NCI-H460 (cell line): Measurements from ENCODE around the gene C1orf159. TPM values are rescaled to one million over a fixed set of nuclear protein-coding genes. Genes with fewer than 3 reads are reported as not detected.
"Not testable (repeated sequence)": the region's sequence is repeated elsewhere in the genome, so short reads cannot be mapped to it uniquely, and the experiment has no call there.

Experiments
- DNase-seq: peaks from one replicate; pipeline ENCODE4 v3.0.0-alpha.2; 2016; ENCODE audit warnings: low read depth; ENCODE audit errors: extremely low read depth
- polyA plus RNA-seq: library from polyadenylated mRNA; depleted of rRNA; stranded (reverse); fragments of >200 nt; gene quantifications from 2 replicates; pipeline ENCODE4 v1.2.3, GENCODE V29; 2014; cell fraction: nucleus; rRNA removed
- total RNA-seq: library from RNA; depleted of rRNA; stranded (reverse); fragments of >200 nt; shearing (Covaris generic); gene quantifications from 2 replicates; pipeline ENCODE4 v1.2.3, GENCODE V29; 2014; rRNA removed

The C1orf159 gene
- 3.9 and 5.5 TPM in 2 replicates for total RNA-seq
- 42.3 and 43.2 TPM in 2 replicates for polyA plus RNA-seq

DNA sequence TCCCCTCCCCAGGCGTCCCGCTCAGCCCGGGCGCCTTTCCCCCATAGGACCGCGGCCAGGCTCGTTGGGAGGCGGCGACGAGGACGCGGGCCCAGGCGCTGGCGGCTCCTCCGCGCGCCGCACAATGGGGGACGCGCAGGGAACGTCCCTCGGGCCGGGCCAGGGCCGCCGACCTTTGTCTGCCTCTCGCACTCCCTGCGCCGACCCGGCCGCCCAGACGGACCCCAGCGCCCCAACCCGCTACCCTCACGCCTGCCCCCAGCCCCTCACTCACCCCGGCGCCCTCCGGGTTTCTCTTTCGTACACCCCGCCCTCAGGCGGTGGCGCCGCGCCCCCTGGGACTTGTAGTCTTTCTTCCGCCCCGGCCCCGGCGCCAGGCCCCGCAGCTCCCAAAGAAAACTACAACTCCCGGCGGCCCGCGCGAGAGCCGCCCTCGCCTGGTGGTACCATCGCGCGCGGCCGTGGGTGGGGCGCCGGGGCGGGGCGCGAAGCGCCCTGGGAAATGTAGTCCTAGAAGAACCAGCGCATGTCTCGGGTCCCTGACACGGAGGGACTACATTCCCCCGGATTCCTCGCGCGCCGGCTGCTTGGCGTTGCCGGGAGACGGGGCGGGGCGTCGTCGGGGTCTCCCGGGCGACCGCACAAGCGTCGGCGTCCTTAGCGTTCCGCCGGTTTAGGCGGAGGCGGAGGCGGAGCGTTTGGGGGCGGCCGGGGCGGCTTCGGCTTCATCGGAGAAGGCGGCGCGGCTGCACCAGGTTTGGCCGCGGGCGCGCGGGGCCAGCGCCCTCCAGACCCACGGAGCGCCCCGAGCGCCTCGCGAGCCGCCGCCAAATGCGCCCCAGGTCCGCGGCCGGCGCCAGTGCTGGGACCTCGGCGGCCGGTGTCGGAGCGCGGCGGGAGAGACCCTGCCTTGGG, at the start of gene C1orf159:
Gene C1orf159, minus strand, starts transcription at position 304 of the 915 bp plus-strand sequence. CDS start 24,546 bp downstream, outside the sequence.
- peak; percentile 93 for DNase-seq

DNA sequence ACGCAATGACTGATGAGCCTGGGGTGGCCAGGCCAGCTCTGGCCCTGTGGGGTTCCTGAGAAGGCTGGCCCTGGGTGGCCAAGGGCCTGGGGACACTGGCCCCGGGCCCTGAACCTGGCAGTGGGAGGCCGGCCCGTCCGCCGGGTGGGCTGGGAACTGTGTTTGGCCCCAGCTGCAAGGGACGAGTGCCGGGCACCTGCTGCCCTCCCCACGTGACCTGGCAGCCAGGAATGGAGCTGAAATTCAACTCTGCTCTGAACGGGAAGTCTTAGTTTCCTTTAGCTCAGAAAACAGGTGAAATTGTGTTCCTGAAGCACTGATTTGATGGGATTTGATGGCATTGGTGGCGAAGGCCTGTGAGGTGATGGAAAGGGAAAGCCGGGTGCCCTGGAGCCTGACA, 49.6 kb upstream of the C1orf159 start:
- no peak for DNase-seq

DNA sequence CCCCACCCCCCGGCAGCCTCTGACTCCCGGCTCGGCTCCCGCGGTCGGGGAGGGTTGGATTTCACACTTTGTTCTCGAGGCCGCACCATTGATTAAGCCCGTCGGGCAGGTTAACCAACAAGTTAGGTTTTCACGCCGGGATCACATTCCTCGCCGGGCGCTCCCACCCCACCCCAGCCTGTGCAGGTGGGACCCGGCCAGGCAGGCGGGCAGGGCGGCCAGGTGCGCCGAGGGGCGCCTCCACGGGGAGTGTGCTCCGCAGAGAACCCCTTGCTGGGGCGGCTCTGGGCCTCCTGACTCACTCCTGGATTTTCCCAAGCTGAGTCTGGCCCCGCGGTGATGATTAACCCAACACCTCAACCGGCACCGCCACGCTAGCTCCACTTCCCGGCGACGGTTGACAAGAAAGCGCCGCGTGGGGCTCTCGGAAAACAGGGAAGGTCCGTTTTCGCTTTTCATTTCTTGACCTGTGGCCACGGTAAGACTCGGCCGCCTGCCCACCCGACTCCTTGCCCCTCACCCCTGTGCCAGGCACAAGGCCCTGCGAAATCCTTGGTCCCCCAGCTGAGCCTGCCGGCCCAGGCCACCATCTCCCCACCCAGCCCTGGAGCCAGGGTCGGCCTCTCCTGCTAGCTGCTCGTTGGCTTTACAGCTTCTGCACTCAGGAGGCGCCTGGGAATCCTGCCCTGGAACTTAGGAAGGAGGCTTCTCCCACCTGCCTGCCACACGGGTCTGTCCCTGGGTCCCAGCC, 49.0 kb upstream of the C1orf159 start:
- no peak for DNase-seq

DNA sequence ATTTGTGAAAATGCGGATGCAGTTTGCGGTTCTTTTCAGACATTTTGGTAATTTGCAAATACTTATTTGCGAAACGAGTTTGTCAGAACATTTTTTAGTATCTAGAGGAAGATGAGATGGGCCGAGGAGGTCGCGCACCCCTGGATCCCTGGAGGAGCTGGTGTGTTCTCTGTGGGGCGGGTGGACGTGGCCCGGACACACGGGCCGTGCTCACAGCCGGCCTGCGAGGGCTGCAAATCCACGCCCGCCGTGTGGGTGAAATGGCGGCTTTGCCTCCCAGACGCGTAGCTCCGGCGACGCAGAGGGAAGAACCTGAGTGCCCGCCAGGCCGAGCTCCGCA, 48.4 kb upstream of the C1orf159 start:
- no peak for DNase-seq

DNA sequence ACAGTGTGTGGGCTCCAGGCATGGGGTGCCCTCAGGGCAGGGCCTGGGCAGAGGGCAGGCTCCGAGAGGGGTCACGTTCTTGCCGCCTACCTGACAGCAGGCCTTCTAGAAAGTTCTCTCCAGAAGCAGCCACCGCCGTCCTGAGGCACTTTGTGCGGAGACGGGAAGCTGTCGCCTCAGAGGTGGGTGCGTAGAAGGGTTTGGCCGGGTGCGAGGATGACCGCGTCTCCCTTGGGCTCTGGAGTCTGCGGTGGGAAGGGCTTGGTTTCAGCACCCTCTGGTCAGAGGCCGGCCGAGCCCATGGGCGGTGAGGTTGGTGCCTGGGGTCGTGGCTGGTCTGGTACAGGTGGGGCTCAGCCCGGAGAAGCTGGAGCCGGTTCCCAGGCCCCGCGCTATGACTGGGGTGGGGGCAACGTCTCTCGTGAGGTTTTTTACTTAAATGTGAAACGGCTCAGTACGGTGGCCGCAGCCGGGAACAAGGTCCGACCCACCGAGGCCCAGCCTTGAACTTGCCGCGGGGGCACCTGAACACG, 47.7 kb upstream of the C1orf159 start:
- DNase-seq = no peak

DNA sequence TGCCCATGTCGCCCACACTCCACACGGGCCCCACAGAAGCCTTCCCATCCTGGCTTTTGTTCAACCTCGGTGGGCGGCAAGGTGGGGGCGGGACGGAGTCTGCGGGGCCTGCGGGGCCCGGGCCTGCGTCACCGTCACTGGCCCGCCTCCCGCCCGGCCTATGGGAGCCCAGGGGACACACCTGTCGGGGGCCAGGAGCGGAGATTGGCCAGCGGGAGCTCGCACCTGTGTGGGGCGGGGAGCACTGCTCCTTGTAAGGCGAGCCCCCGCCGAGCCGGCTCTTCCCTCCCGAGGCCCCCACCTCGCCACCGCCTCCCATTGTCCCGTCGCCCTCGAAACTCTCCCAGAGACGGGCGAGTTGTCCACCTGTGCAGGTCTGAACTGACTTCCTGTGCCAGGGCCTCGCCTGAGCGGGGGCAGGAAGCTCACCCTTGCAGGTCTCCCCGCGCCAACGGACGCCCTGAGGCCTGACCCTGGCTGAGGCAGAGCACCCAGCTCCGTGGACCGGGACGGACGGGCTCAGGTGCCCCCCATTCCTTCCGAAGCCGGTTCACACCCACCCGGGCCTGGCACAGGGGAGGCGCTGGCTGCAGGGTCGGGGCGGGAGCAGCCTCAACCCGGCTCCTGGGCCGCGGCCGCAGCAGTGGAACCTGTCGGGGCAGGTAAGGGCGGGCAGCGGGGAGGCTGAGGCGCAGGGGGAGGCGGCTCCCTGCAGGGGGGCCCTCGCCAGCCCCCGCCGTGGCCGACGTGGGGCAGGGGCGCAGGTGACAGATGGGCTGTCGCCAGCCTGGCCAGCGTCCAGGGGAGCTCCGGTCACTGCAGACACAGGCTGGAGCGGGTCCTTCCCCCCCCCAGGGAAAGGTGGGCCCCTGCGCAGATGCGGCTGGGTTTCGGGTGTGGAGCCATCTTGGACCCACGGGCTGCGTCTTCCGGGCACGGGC, 47.0 kb upstream of the C1orf159 start:
- DNase-seq = no peak

DNA sequence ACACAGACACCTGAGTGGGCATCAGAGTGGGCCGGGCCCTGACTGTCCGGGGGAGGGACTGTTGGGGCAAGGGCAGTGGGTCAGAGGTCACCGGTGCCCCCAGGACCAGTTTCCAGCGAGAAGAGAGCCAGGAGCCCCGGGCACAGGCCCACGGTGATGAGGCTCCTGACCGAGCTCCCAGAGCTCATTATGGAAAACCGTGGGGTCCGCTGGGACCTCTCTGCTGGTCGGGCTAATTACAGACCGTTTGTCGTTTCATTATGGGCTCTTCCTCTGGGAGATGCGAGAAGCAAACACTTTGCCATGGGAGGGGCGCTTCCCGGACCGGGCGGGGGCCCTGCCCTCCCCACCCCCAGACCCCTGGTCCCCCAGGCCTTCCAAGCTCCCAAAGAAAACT, 45.8 kb upstream of the C1orf159 start:
- no peak for DNase-seq

DNA sequence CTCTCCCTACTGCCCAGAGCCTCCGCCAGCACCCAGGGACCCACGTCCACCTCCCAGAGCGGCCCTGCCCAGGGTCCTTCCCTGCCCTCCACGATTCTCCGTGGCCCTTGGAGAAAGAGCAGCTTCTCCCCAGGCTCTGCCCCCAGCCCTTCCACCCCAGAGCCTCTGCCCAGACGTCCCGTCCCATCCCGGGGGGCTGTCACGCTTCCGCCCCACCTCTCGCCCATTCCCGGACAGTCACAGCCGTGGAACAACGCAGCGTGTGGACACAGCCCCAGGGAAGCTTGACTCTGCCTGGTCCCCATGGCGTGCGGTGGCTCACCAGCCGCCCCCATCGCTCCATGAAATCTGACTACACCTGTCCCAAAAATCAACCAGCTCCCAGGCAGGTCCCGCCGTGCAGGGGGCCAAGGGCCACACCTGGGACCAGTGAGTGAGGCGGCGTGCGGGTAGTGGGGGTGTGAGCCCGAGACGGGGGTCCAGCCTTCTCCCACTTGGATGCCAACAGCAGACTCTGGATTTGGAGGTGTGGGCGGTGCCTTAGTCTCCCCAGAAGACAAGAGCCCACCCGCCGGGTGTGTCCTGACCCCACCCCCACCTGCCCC, 45.3 kb upstream of the C1orf159 start:
- no peak for DNase-seq

DNA sequence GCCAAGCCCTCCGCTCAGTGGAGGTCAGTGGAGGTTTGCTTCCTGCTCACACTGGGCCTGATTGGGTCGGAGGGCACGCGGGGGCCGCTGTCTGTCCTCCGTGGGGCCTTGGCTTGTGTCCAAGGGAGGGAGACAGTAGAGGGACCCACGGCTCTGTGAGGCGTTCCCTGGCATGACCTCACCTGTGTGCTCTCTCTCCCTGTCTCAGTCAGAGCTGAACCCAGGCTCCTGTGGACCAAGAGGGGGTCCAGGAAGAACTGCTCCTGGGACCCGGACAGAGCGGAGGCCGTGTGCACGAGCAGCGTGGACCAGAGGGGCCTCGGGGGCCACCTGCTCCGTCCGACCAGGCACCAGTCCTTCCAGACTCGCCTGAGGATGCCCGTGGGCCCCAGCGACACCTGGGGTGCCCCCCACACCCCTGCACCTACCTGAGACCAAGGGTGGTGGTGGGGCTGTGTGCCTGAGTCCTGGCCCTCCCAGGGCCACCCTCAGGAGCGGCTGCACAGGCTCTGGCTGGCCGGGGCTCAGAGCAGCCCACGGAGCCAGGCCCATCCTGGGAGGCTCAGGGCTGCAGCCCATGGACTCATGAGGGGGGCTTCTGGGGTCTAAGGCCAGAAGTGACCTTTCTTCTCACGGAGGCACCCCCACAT, 44.5 kb upstream of the C1orf159 start:
- no peak for DNase-seq

DNA sequence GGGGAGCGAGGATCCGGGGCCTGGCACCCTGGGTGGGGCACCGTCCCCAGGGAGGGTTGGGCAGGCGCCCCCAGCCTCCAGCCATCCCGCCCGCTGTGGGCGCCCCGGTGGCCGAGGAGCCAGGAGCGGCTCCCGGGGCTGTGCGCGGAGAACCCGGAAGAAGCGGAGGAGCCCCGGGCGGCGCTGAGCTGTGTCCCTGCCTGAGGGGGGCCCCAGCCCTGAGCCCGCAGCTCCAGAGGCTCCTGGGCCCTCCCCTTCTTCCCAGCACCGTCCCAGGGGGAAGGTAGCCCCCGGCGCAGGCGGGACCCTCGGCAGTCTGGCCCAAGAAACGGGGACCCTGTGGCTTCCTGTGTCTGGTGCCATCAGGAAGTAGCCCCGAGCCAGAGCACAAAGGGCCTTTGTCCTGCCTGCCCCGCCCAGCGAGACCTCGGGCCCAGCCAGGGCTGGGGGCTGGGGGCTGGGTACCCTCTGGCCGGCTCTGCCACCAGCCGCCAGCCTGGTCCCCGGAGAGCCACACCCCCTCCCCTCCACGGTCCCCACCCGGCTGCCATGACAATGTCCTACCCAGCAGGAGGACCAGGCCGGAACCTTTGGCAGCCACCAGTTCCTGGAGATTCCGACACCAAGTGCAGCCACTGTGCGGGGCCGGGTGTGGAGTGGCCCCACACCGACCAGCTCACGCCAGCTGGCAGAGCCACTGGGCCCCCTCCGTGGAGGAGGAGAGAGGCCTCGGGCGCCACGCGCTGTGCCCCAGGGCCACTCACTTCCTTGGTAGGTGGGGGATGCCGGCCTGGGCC, 42.2 kb upstream of the C1orf159 start:
- peak; percentile 12 for DNase-seq

DNA sequence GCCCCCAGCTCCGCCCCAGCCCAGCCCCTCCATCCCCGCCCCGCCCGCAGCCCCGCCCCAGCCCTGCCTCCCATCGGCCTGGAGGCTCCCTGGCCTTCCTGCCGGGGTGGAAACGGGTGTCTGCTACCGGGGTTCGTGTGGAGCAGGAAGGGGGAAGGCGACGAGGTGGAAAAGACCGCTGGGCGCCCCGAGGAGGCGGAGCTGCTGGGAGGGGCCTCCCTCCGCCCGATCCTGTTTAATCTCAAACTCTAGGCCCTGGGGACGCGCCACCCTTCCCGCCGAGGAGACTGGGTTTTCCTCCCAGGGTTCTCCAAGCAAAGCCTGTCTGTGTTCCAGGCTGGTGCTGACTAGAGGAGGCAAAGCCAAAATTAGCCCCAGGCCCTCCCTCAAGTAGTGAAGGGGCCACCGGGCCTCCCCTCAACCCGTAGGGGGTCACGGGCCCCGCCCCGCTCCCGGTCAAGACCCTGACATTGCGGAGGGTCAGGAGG, 41.6 kb upstream of the C1orf159 start:
- DNase-seq = peak; percentile 70

DNA sequence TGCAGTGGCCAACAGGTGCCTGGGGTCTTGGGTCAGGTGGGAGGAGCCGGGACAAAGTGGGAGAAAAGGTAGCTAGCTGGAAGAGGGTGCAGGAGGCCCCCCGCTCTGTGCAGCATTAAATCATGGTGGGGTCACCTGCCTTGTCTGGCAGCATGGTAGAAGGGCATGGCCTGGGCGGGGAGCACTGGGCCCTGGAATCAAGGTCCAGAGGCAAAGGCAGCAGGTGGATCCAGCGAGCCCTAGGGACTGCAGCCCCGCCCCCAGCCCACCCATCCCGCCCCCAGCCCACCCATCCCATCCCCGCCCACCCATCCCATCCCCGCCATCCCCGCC, 41.1 kb upstream of the C1orf159 start:
- DNase-seq = no peak

DNA sequence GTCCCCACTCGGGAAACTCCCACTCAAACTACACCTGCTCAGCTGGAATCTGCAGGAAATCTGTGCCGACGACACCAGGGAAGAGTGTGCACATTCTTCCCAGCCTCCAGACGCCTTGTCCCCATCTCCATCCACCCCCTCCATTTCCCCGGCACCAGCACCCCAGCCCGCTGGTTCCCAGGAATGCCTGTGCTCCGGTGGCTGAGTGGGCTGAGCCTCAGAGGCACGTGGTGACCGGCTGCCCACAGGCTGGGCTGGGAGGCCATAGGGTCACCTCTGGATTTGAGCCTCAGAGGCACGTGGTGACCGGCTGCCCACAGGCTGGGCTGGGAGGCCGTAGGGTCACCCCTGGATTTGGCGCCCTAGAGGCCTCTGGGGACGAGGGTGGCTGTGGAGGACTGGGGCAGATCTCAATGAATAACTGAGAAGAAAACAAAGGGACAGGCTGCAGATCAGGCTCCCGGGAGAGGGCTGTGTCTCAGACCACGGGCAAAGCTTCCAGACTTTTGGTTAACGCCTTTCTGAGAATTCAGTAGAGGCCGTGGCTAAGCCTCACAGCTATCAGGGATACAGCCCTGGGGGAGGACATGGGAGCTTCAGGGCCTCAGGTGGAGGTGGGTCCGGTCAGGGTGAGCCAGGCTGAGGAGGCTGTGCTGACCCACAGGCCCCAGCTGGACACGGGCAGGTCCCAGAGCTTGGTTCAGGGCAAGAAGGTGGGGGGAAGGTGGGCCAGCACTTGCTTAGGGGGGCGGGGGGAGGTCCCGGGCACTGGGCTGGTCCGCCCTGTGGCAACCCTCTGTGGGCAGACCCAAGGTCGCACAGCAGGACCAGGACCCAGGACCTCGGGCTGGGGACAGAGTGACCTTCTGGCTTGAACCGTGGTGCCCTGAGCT, 40.5 kb upstream of the C1orf159 start:
- DNase-seq = no peak

DNA sequence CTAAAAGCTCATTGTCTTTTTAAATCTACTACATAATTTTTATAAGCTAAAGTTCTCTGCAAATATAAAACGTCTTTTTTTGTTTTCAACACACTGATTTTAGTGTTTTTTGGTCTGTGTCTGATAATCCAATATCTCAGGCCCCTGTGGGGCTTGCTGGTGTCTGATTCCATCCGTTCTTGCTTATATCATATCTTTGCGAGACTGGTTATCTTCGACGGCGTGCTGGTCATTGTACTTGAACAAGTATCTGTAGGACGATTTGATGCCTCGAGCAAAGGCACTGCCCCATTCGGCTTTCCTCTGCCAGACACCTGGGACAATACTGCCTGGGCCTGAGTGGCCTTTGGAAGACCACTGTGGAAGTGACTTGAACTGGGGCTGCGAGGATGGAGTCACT, 39.4 kb upstream of the C1orf159 start:
- no peak for DNase-seq

DNA sequence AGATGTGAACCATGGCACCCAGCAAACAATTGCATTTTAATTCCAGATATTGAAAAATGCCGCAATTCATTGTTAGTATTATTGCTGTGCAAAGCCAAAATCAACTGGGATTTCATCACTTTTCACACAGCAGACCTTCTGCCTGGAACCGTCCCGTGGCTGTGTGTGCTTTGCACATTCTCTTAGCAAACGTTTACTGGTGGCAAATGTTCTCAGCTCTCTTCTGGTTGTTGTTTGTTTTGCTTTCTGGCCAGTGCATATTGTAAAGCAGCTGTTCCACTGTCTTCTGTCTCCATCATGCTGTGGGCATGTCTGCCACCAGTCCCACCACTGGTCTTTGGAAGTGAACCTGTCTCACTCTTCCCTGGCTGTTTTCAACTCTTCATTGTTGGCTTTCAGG, 38.0 kb upstream of the C1orf159 start:
- DNase-seq = no peak

DNA sequence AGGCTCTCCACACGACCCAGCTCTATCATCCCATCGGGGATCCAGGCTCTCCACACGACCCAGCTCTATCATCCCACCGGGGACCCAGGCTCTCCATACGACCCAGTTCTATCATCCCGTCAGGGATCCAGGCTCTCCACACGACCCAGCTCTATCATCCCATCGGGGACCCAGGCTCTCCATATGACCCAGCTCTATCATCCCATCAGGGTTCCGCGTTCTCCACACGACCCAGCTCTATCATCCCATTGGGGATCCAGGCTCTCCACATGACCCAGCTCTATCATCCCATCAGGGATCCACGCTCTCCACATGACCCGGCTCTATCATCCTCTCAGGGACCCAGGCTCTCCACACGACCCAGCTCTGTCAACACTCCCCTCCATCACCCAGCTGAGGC, 37.3 kb upstream of the C1orf159 start:
- DNase-seq = not testable (repeated sequence)

DNA sequence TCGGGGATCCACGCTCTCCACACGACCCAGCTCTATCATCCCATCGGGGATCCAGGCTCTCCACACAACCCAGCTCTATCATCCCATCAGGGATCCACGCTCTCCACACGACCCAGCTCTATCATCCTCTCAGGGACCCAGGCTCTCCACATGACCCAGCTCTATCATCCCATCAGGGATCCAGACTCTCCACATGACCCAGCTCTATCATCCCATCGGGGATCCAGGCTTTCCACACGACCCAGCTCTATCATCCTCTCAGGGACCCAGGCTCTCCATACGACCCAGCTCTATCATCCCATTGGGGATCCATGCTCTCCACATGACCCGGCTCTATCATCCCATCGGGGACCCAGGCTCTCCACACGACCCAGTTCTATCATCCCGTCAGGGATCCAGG, 36.5 kb upstream of the C1orf159 start:
- not testable (repeated sequence) for DNase-seq

DNA sequence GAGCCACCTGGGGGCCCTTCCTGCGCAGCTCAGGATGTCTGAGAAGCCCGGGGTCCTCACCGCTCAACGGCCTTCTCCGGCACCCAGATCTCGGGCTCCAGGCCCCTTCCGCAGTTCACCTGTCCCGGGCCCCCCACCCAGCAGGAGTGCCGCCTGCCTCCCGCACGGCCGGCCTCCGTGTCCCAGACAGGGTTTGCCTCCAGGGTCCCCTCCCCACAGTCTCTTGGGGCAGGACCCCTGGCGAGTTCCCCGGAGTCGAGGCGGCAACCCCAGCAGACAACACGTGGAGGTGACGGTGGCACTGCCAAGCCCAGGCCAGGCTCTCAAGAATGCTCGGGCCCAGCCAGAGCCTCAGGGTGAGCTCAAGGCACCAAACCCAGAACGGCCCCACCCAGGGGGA, 35.4 kb upstream of the C1orf159 start:
- DNase-seq = no peak
